Measurements from ENCODE around the gene SNRPD2.

Gene SNRPD2

GRCh38 chr19:45701676-45702075 lies 9.9 kb upstream of the SNRPD2 start:
- no peak overlapping the region for H3K4me3 ChIP-seq (ENCODE audit: insufficient read depth, low read length, poor library complexity, severe bottlenecking)
- no peaks in the 10 kb centered on the region for H3K9me2 ChIP-seq (replicated peaks; ENCODE audit: insufficient read depth, low read length)
- H3K36me3 ChIP-seq (ENCODE audit: low read length) = peaks cover 2% of the 10 kb centered on the region; the same call in 1 of the 2 replicates
- H3K27ac ChIP-seq (ENCODE audit: low read depth, low read length) = no peak overlapping the region
- H3F3A ChIP-seq (ENCODE audit: insufficient read depth) = peaks cover 21% of the 10 kb centered on the region
- TF ChIP-seq EZH2phosphoT487 (conservative IDR thresholded peaks at IDR 0.05; ENCODE audit: low read length) (no peak), CTCF (IDR thresholded peaks at IDR 0.05; ENCODE audit: insufficient read depth, low read length, poor library complexity, severe bottlenecking) (no peak)
- H3K9ac ChIP-seq (ENCODE audit: low read length) = no peak overlapping the region
- H3K79me2 ChIP-seq (ENCODE audit: insufficient read depth, low read length) = no peaks in the 10 kb centered on the region
- no peaks in the 10 kb centered on the region for H4K20me1 ChIP-seq (ENCODE audit: low read depth, low read length)
- H3K27me3 ChIP-seq (ENCODE audit: low read length) = no peaks in the 10 kb centered on the region
- no peak overlapping the region for H3K4me2 ChIP-seq (ENCODE audit: low read depth, low read length, poor library complexity, severe bottlenecking)
- no peaks in the 10 kb centered on the region for H3K9me3 ChIP-seq (ENCODE audit: insufficient read depth, low read length)
- no peak overlapping the region for H2AFZ ChIP-seq (ENCODE audit: low read depth, low read length, severe bottlenecking)

- Histone ChIP-seq H3K4me3 (ENCODE audit: insufficient read depth, low read length, poor library complexity, severe bottlenecking) (peak overlapping the region; percentile 97), H3K9ac (ENCODE audit: low read length) (peak overlapping the region; percentile 90), H3K9me2 (replicated peaks; ENCODE audit: insufficient read depth, low read length) (no peaks in the 10 kb centered on the region), H3K9me3 (ENCODE audit: insufficient read depth, low read length) (no peaks in the 10 kb centered on the region), H3K79me2 (ENCODE audit: insufficient read depth, low read length) (peaks cover 30% of the 10 kb centered on the region), H3K36me3 (ENCODE audit: low read length) (no peaks in the 10 kb centered on the region), H3F3A (ENCODE audit: insufficient read depth) (no peaks in the 10 kb centered on the region), H2AFZ (ENCODE audit: low read depth, low read length, severe bottlenecking) (peak overlapping the region; percentile 28), H3K27me3 (ENCODE audit: low read length) (no peaks in the 10 kb centered on the region), H3K4me2 (ENCODE audit: low read depth, low read length, poor library complexity, severe bottlenecking) (peak overlapping the region; percentile 85), H4K20me1 (ENCODE audit: low read depth, low read length) (no peaks in the 10 kb centered on the region), H3K27ac (ENCODE audit: low read depth, low read length) (peak overlapping the region; percentile 80)
- TF ChIP-seq CTCF (IDR thresholded peaks at IDR 0.05; ENCODE audit: insufficient read depth, low read length, poor library complexity, severe bottlenecking) = peak; percentile 99
- no peak for TF ChIP-seq EZH2phosphoT487 (conservative IDR thresholded peaks at IDR 0.05; ENCODE audit: low read length)
Observed at GRCh38 chr19:45693106-45693788, 1.5 kb upstream of the SNRPD2 start.

- peak within 1 kb of the TSS; percentile 80 for H3K27ac ChIP-seq (ENCODE audit: low read depth, low read length)
- no peaks in the 10 kb centered on the region for H3K27me3 ChIP-seq (ENCODE audit: low read length)
Observed at GRCh38 chr19:45692187-45693105, 693 bp upstream of the SNRPD2 start, which contains the start of gene QPCTL. QPCTL (plus strand) TSS chr19:45692666; CDS start chr19:45692704, 38 bp downstream.

More at GRCh38 chr19:45692187-45693105, 693 bp upstream of the SNRPD2 start, which contains the start of gene QPCTL:
- no peak for TF ChIP-seq CTCF (IDR thresholded peaks at IDR 0.05; ENCODE audit: insufficient read depth, low read length, poor library complexity, severe bottlenecking)
- TF ChIP-seq EZH2phosphoT487 (conservative IDR thresholded peaks at IDR 0.05; ENCODE audit: low read length) = no peak
- Histone ChIP-seq H3F3A (ENCODE audit: insufficient read depth) (no peaks in the 10 kb centered on the region), H3K36me3 (ENCODE audit: low read length) (no peaks in the 10 kb centered on the region), H2AFZ (ENCODE audit: low read depth, low read length, severe bottlenecking) (peak within 1 kb of the TSS; percentile 75), H3K9me2 (replicated peaks; ENCODE audit: insufficient read depth, low read length) (no peaks in the 10 kb centered on the region), H3K4me3 (ENCODE audit: insufficient read depth, low read length, poor library complexity, severe bottlenecking) (peak within 1 kb of the TSS; percentile 97), H3K79me2 (ENCODE audit: insufficient read depth, low read length) (peaks cover 30% of the 10 kb centered on the region), H4K20me1 (ENCODE audit: low read depth, low read length) (no peaks in the 10 kb centered on the region), H3K9ac (ENCODE audit: low read length) (peak within 1 kb of the TSS; percentile 90), H3K9me3 (ENCODE audit: insufficient read depth, low read length) (no peaks in the 10 kb centered on the region), H3K4me2 (ENCODE audit: low read depth, low read length, poor library complexity, severe bottlenecking) (peak within 1 kb of the TSS; percentile 85)
